GM12878 (cell line): Measurements from ENCODE around the gene E2F2. TPM values are rescaled to one million over a fixed set of nuclear protein-coding genes. Genes with fewer than 3 reads are reported as not detected.

Experiments
- ATAC-seq: fragments of 200-7000 bp; cut with Tn5 transposase; 3 replicates; pipeline ENCODE4 v1.9.1; 2020; ENCODE audit warnings: mild to moderate bottlenecking, moderate library complexity
- BruUV-seq: library from RNA; stranded (reverse); fragments of 400-500 nt; replicated peaks from 2 replicates; lab custom pipeline; 2021; lab: Mats Ljungman, UMichigan
- CTCF ChIA-PET: fragments of 300-600 bp; sonication (Branson Sonifier 250); formaldehyde crosslinking; extraction: SDS; loops from one replicate; lab custom pipeline; 2021; ENCODE audit warnings: inconsistent platforms; lab: Yijun Ruan, JAX
- POLR2A ChIA-PET: fragments of 350-600 bp; formaldehyde crosslinking; extraction: SDS; loops from one replicate; lab custom pipeline; 2021; ENCODE audit warnings: inconsistent platforms; lab: Charles Lee
- RAD21 ChIA-PET: fragments of 300-600 bp; sonication (Branson Sonifier 250); formaldehyde crosslinking; loops from one replicate; lab custom pipeline; 2023; ENCODE audit warnings: antibody characterized with exemption; ENCODE audit not compliant: unreplicated experiment; lab: Charles Lee
- SMC1A ChIA-PET: fragments of 300-600 bp; sonication (Branson Sonifier 250); formaldehyde crosslinking; loops from one replicate; lab custom pipeline; 2023; ENCODE audit not compliant: unreplicated experiment, uncharacterized antibody; lab: Charles Lee
- DNase-seq: peaks from one replicate; pipeline ENCODE4 v3.0.0-alpha.2; 2011; ENCODE audit warnings: low read depth, low spot score
- FAIRE-seq: peaks from 3 replicates; lab custom pipeline; 2011; peaks lifted over from hg19 to GRCh38; lab: Jason Lieb, UNC
- H2AFZ ChIP-seq: 2 replicates; pipeline ENCODE4 v1.6.0; 2011; ENCODE audit warnings: low read depth, low read length, control low read depth; ENCODE audit not compliant: control insufficient read depth
- H3K27ac ChIP-seq: 2 replicates; pipeline ENCODE4 v1.5.1; 2011; ENCODE audit warnings: control low read depth; ENCODE audit not compliant: control insufficient read depth, insufficient read depth
- H3K27me3 ChIP-seq, 2 experiments: replicated peaks in 1 of 2; 2 replicates each; pipeline versions ENCODE4 v1.6.0 to v1.6.1; 2011; ENCODE audit warnings: low read length in 1 of 2; ENCODE audit not compliant: control insufficient read depth in 2 of 2, insufficient read depth in 2 of 2
- H3K36me3 ChIP-seq, 2 experiments: 2 replicates each; pipeline ENCODE4 v1.5.1; 2011; ENCODE audit warnings: low read length in 1 of 2; ENCODE audit not compliant: control insufficient read depth in 2 of 2, insufficient read depth in 2 of 2
- H3K4me1 ChIP-seq: 2 replicates; pipeline ENCODE4 v1.6.1; 2011; ENCODE audit warnings: mild to moderate bottlenecking, low read length, moderate library complexity, mixed read lengths; ENCODE audit not compliant: control insufficient read depth, insufficient read depth
- H3K4me2 ChIP-seq: 2 replicates; pipeline ENCODE4 v1.6.0; 2011; ENCODE audit warnings: control low read depth; ENCODE audit not compliant: control insufficient read depth, insufficient read depth
- H3K4me3 ChIP-seq: fragments of 200-600 bp; sonication (generic); 2 replicates; pipeline ENCODE4 v1.5.1; 2016
- H3K79me2 ChIP-seq: 2 replicates; pipeline ENCODE4 v1.6.0; 2011; ENCODE audit warnings: low read length; ENCODE audit not compliant: control insufficient read depth, insufficient read depth
- H3K9ac ChIP-seq: 2 replicates; pipeline ENCODE4 v1.8.0; 2011; ENCODE audit warnings: low read length, control low read depth, mixed read lengths; ENCODE audit not compliant: control insufficient read depth, insufficient read depth
- H3K9me3 ChIP-seq: replicated peaks from 3 replicates; pipeline ENCODE4 v1.5.1; 2011; ENCODE audit warnings: mild to moderate bottlenecking, low read length; ENCODE audit not compliant: control insufficient read depth, insufficient read depth
- H4K20me1 ChIP-seq: 2 replicates; pipeline ENCODE4 v1.6.0; 2011; ENCODE audit not compliant: control insufficient read depth, insufficient read depth
- ASH2L ChIP-seq: fragments of 300-600, 200-600 bp; sonication (generic); IDR thresholded peaks from 2 replicates; pipeline ENCODE4 v1.6.1; 2017; ENCODE audit warnings: low read depth, mild to moderate bottlenecking, borderline replicate concordance
- BACH1 ChIP-seq: fragments of 450-650 bp; IDR thresholded peaks from 2 replicates; pipeline ENCODE4 v1.6.1; 2017; ENCODE audit warnings: mild to moderate bottlenecking, borderline replicate concordance
- BRCA1 ChIP-seq: IDR thresholded peaks from 2 replicates; pipeline ENCODE4 v1.6.1; 2011; ENCODE audit warnings: low read depth, low read length, improper control_type of control experiment
- EP300 ChIP-seq, 2 experiments: fragments of 150-350 bp in 1 of 2; IDR thresholded peaks; 2 replicates each; pipeline ENCODE4 v1.6.1; 2011 to 2012; ENCODE audit warnings: low read depth in 2 of 2, low read length in 2 of 2, borderline replicate concordance in 1 of 2, improper control_type of control experiment in 1 of 2, inconsistent platforms in 1 of 2; ENCODE audit not compliant: control insufficient read depth in 1 of 2
- IKZF2 ChIP-seq, 2 experiments: fragments of 450-650 bp; IDR thresholded peaks; 2 replicates each; pipeline ENCODE4 v1.6.1; 2017; ENCODE audit warnings: mild to moderate bottlenecking in 2 of 2, moderate library complexity in 2 of 2
- KDM1A ChIP-seq: fragments of 200-600 bp; sonication (generic); IDR thresholded peaks from 2 replicates; pipeline ENCODE4 v1.6.1; 2016; ENCODE audit warnings: borderline replicate concordance
- MYB ChIP-seq: fragments of 150-350 bp; IDR thresholded peaks from 2 replicates; pipeline ENCODE4 v1.6.1; 2014; ENCODE audit warnings: mild to moderate bottlenecking, low read depth, low read length, borderline replicate concordance
- NFXL1 ChIP-seq: fragments of 450-650 bp; IDR thresholded peaks from 2 replicates; pipeline ENCODE4 v1.6.1; 2017; ENCODE audit warnings: antibody characterized with exemption, mild to moderate bottlenecking, borderline replicate concordance
- NRF1 ChIP-seq: conservative IDR thresholded peaks from 2 replicates; pipeline ENCODE4 v1.6.1; 2011; ENCODE audit warnings: mild to moderate bottlenecking, low read depth, low read length, improper control_type of control experiment
- POLR2A ChIP-seq: IDR thresholded peaks from 2 replicates; pipeline ENCODE4 v1.6.1; 2011; ENCODE audit warnings: low read depth, mild to moderate bottlenecking, low read length
- POLR2AphosphoS2 ChIP-seq: IDR thresholded peaks from 2 replicates; pipeline ENCODE4 v1.6.1; 2011; ENCODE audit warnings: low read depth, mild to moderate bottlenecking, low read length, improper control_type of control experiment, moderate library complexity
- RBBP5 ChIP-seq: fragments of 200-600 bp; sonication (generic); conservative IDR thresholded peaks from 2 replicates; pipeline ENCODE4 v1.6.1; 2016
- REST ChIP-seq: IDR thresholded peaks from 2 replicates; pipeline ENCODE4 v1.6.1; 2012; ENCODE audit warnings: mild to moderate bottlenecking, low read depth, low read length
- ZBED1 ChIP-seq: IDR thresholded peaks from 2 replicates; pipeline ENCODE4 v1.6.1; 2016; ENCODE audit warnings: borderline replicate concordance
- ZNF217 ChIP-seq: fragments of 450-650 bp; IDR thresholded peaks from 2 replicates; pipeline ENCODE4 v1.6.1; 2017; ENCODE audit warnings: antibody characterized with exemption, mild to moderate bottlenecking
- ZNF622 ChIP-seq: fragments of 450-650 bp; IDR thresholded peaks from 2 replicates; pipeline ENCODE4 v1.6.1; 2017; ENCODE audit warnings: mild to moderate bottlenecking, inconsistent platforms
- WGBS: methylation state at CpG from one replicate; pipeline ENCODE4 v1.1.6; 2016; ENCODE audit warnings: low lambda C conversion rate; ENCODE audit not compliant: insufficient replicate concordance, insufficient coverage; ENCODE audit errors: missing lambda C conversion rate; 5-methylcytosine and 5-hydroxymethylcytosine counted together
- in situ Hi-C: fragments of 300-500 bp; cut with MboI; formaldehyde crosslinking; loops from 9 replicates; pipeline ENCODE4 v1.14.3; 2018; ENCODE audit warnings: mixed read lengths
- intact Hi-C: fragments of 100-400 bp; cut with micrococcal nuclease; formaldehyde crosslinking; loops from one replicate; pipeline ENCODE4 v1.14.2; 2022; ENCODE audit not compliant: unreplicated experiment
- polyA plus RNA-seq, 11 experiments: library from polyadenylated mRNA; depleted of rRNA in 4 of 11; unstranded in 6 of 11; stranded (reverse) in 5 of 11; fragments of >200 nt; fragmentation: Nextera tagmentation in 4 of 11; fragmentation: Illumina TruSeq in 1 of 11; extraction: Ambion mirVana in 4 of 11; extraction: Trizol in 1 of 11; gene quantifications; 1 replicate in 1 of 11; 2 replicates in 10 of 11; pipeline versions ENCODE4 v1.2.1 to v1.2.3, GENCODE V29; 2011 to 2016; ENCODE audit warnings: inconsistent platforms in 2 of 11, missing spikeins in 2 of 11, low read depth in 1 of 11
- total RNA-seq, 4 experiments: library from RNA; depleted of rRNA in 3 of 4; stranded (reverse); fragments of >200 nt in 3 of 4; fragmentation: Illumina TruSeq in 1 of 4; extraction: Trizol in 1 of 4; gene quantifications; 2 replicates each; pipeline versions ENCODE4 v1.2.1 to v1.2.3, GENCODE V29; 2013 to 2021
- TF ChIP-seq, protein P1 (sequence below): fragments of 450-650 bp; formaldehyde crosslinking; IDR thresholded peaks from 2 replicates; pipeline ENCODE4 v1.5.0; 2022; ENCODE audit warnings: mild to moderate bottlenecking, missing genetic modification characterization

E2F2 gene
- total and polyA plus RNA-seq, 10 of the 15 experiments (the other 5 are each of a cell fraction or from before 2014, with no cell fraction given): 3.8 to 27.2 (median 14.6) TPM

DNA sequence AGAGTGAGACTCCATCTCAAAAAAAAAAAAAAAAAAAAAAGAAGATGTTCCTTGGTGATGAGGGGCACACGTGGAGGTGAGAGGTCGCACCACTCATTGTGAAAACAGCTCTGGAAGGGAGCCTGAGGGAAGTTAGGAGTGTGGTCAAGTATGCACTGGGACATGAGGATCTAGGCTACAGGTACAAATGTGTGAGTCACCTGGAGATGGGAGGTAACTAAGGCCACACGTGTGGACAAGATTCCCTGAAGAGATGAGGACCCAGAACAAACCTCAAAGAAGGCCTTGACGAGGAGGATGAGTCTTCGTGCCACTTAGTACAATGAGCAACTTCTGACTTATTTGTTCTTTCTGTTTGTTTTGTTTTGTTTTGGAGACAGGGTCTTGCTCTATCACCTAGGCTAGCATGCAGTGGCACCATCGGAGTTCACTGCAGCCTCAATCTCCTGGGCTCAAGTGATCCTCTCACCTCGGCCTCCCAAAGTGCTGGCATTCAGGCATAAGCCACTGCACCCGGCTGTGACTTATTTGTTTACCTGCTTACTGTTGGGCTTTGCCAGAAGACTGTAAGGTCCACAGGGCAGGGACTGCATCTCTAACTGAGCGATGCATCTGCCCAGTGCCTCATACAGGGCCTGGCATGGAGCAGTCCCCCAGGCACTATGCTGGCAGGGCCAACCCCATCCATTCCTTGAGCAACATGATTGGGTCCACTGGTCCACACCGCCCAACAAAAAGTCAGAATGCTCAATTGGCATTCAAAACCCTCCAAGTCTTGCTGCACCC lies 53.5 kb downstream of the E2F2 start (continued):
- no peak for TF ChIP-seq REST
- TF ChIP-seq EP300 (IDR thresholded peaks at IDR 0.05; ENCODE audit: borderline replicate concordance in 1 of 2, control insufficient read depth in 1 of 2, low read depth in 2 of 2, low read length in 2 of 2): no peak
- TF ChIP-seq POLR2A: no peak

DNA sequence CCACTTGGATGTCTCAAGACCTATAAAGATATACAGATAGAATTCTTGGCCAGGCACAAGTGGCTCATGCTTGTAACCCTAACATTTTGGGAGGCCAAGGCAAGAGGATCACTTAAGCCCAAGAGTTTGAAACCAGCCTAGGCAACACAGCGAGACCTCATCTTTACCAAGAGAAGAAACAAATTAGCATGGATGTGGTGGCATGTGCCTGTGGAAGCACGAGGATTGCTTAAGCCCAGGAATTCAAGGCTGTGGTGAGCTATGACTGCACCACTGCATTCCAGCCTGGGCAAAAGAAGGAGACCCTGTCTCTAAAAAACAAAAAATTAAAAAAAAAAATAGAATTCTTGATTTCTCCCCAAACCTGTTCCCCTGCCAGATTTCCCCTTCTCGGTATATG lies 55.4 kb downstream of the E2F2 start:
- in situ Hi-C loops (no loop called here), intact Hi-C loops (no loop called here)
- POLR2A ChIA-PET: no interaction called here
- RAD21 ChIA-PET: no interaction called here
- Histone ChIP-seq H3K4me1 (peaks cover 3% of the 10 kb centered on the region), H3K36me3 (no peaks in the 10 kb centered on the region), H3K4me3 (no peak overlapping the region), H4K20me1 (no peaks in the 10 kb centered on the region), H3K27me3 (0 out of 4 replicates have a peak, but pooled peaks cover 0 to 2% of the 10 kb centered on the region in 2 experiments), H3K9me3 (no peaks in the 10 kb centered on the region), H2AFZ (no peak overlapping the region), H3K79me2 (no peaks in the 10 kb centered on the region), H3K4me2 (no peak overlapping the region), H3K27ac (no peak overlapping the region), H3K9ac (no peak overlapping the region)
- ATAC-seq (no peak), DNase-seq (no peak), FAIRE-seq (no peak)
- CTCF ChIA-PET: no interaction called here
- 13% methylated on average over 3 of the region's 3 CpGs for WGBS
- no TSS peak for BruUV-seq
- SMC1A ChIA-PET: no interaction called here
- TF ChIP-seq KDM1A (no peak), POLR2AphosphoS2 (no peak), MYB (no peak), ZBED1 (no peak), EP300 (IDR thresholded peaks at IDR 0.05; ENCODE audit: borderline replicate concordance in 1 of 2, control insufficient read depth in 1 of 2, low read depth in 2 of 2, low read length in 2 of 2) (no peak), NFXL1 (no peak), BRCA1 (no peak), BACH1 (no peak), ZNF622 (no peak), ZNF217 (no peak), IKZF2 (IDR thresholded peaks at IDR 0.05) (no peak), RBBP5 (no peak), NRF1 (no peak), POLR2A (no peak), ASH2L (no peak)
- TF ChIP-seq, protein P1, sequence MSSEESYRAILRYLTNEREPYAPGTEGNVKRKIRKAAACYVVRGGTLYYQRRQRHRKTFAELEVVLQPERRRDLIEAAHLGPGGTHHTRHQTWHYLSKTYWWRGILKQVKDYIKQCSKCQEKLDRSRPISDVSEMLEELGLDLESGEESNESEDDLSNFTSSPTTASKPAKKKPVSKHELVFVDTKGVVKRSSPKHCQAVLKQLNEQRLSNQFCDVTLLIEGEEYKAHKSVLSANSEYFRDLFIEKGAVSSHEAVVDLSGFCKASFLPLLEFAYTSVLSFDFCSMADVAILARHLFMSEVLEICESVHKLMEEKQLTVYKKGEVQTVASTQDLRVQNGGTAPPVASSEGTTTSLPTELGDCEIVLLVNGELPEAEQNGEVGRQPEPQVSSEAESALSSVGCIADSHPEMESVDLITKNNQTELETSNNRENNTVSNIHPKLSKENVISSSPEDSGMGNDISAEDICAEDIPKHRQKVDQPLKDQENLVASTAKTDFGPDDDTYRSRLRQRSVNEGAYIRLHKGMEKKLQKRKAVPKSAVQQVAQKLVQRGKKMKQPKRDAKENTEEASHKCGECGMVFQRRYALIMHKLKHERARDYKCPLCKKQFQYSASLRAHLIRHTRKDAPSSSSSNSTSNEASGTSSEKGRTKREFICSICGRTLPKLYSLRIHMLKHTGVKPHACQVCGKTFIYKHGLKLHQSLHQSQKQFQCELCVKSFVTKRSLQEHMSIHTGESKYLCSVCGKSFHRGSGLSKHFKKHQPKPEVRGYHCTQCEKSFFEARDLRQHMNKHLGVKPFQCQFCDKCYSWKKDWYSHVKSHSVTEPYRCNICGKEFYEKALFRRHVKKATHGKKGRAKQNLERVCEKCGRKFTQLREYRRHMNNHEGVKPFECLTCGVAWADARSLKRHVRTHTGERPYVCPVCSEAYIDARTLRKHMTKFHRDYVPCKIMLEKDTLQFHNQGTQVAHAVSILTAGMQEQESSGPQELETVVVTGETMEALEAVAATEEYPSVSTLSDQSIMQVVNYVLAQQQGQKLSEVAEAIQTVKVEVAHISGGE (CRISPR knock-in tag): no peak
